K562 (cell line): ENCODE data around the gene TINAGL1. TPM values are rescaled to one million over a fixed set of nuclear protein-coding genes. Genes with fewer than 3 reads are reported as not detected.

Source experiments
- ATAC-seq: fragments of 200-7000 bp; cut with Tn5 transposase; 3 replicates; pipeline ENCODE4 v1.9.1; 2020; ENCODE audit warnings: moderate library complexity
- BruUV-seq: library from RNA; stranded (reverse); fragments of 400-500 nt; replicated peaks from 2 replicates; lab custom pipeline; 2021; lab: Mats Ljungman, UMichigan
- CTCF ChIA-PET: fragments of 300-600 bp; formaldehyde crosslinking; extraction: SDS; loops from one replicate; lab custom pipeline; 2021; ENCODE audit warnings: low intra/inter-chr PET ratio; lab: Yijun Ruan, JAX
- POLR2A ChIA-PET: fragments of 300-600, 350-650 bp; sonication (Branson Sonifier 250); formaldehyde crosslinking; extraction: SDS; loops from one replicate; lab custom pipeline; 2021; ENCODE audit warnings: antibody characterized with exemption, inconsistent platforms; lab: Yijun Ruan, JAX
- DNase-seq, 4 experiments: peaks; one replicate each; pipeline versions ENCODE4 v3.0.0 to v3.0.0-alpha.2; 2011 to 2018; ENCODE audit warnings: low spot score in 3 of 4, mixed read lengths in 3 of 4; ENCODE audit errors: extremely low read depth in 1 of 4
- FAIRE-seq: peaks from 2 replicates; lab custom pipeline; 2011; peaks lifted over from hg19 to GRCh38; lab: Jason Lieb, UNC
- H2AFZ ChIP-seq: 2 replicates; pipeline ENCODE4 v1.6.0; 2011; ENCODE audit warnings: low read depth, low read length, control low read depth, inconsistent platforms
- H3K27ac ChIP-seq: fragments of 200-600 bp; 3 replicates; pipeline ENCODE4 v1.8.0; 2011; ENCODE audit warnings: low read depth, mild to moderate bottlenecking, control low read depth, inconsistent platforms, low read length, moderate library complexity, mixed read lengths; ENCODE audit errors: extremely low read depth
- H3K27me3 ChIP-seq, 2 experiments: fragments of 300-600 bp in 1 of 2; 2 replicates in 1 of 2; 3 replicates in 1 of 2; pipeline versions ENCODE4 v1.6.0 to v1.8.0; 2011; ENCODE audit warnings: inconsistent platforms in 2 of 2, low read length in 2 of 2, mild to moderate bottlenecking in 1 of 2, mixed read lengths in 1 of 2, moderate library complexity in 1 of 2; ENCODE audit not compliant: control insufficient read depth in 2 of 2, insufficient read depth in 2 of 2
- H3K36me3 ChIP-seq: fragments of 300-600 bp; 3 replicates; pipeline ENCODE4 v1.8.0; 2011; ENCODE audit warnings: mild to moderate bottlenecking, low read length, inconsistent platforms; ENCODE audit not compliant: control insufficient read depth, insufficient read depth
- H3K4me1 ChIP-seq, 2 experiments: fragments of 200-600 bp in 1 of 2; replicated peaks in 1 of 2; 2 replicates in 1 of 2; 3 replicates in 1 of 2; pipeline versions ENCODE4 v1.5.1 to v1.8.0; 2011; ENCODE audit warnings: inconsistent platforms in 2 of 2, low read length in 2 of 2, mild to moderate bottlenecking in 1 of 2, mixed read lengths in 1 of 2, moderate library complexity in 1 of 2; ENCODE audit not compliant: control insufficient read depth in 2 of 2, insufficient read depth in 2 of 2
- H3K4me2 ChIP-seq: 2 replicates; pipeline ENCODE4 v1.6.1; 2011; ENCODE audit warnings: low read length, control low read depth, inconsistent platforms, mixed read lengths; ENCODE audit not compliant: insufficient read depth
- H3K4me3 ChIP-seq: fragments of 200-600 bp; sonication (generic), shearing (Covaris generic); 2 replicates; pipeline ENCODE4 v1.5.1; 2016; ENCODE audit warnings: control low read depth, inconsistent platforms
- H3K79me2 ChIP-seq: fragments of 200-600 bp; 3 replicates; pipeline ENCODE4 v1.8.0; 2011; ENCODE audit warnings: low read length, inconsistent platforms; ENCODE audit not compliant: control insufficient read depth, insufficient read depth
- H3K9ac ChIP-seq, 2 experiments: 2 replicates each; pipeline versions ENCODE4 v1.6.0 to v1.6.1; 2011; ENCODE audit warnings: low read depth in 2 of 2, low read length in 2 of 2, control low read depth in 1 of 2, inconsistent platforms in 1 of 2, mild to moderate bottlenecking in 1 of 2, mixed read lengths in 1 of 2; ENCODE audit not compliant: insufficient read depth in 1 of 2
- H3K9me1 ChIP-seq: one replicate; pipeline ENCODE4 v1.6.0; 2011; ENCODE audit warnings: inconsistent platforms, mild to moderate bottlenecking, low read length, moderate library complexity; ENCODE audit not compliant: control insufficient read depth, insufficient read depth
- H3K9me3 ChIP-seq: replicated peaks from 2 replicates; pipeline ENCODE4 v1.5.1; 2011; ENCODE audit warnings: low read depth, low read length, inconsistent platforms; ENCODE audit not compliant: control insufficient read depth, insufficient read depth
- H4K20me1 ChIP-seq: replicated peaks from 2 replicates; pipeline ENCODE4 v1.6.1; 2011; ENCODE audit warnings: low read length, inconsistent platforms, mixed read lengths; ENCODE audit not compliant: control insufficient read depth, insufficient read depth
- CSDE1 ChIP-seq, 2 experiments: fragments of 450-650 bp; IDR thresholded peaks; 2 replicates each; pipeline ENCODE4 v1.6.1; 2016; ENCODE audit warnings: mild to moderate bottlenecking in 1 of 2
- CXXC5 ChIP-seq: fragments of 250-450 bp; sonication (Bioruptor Pico); IDR thresholded peaks from 2 replicates; pipeline ENCODE4 v1.8.0; 2022; ENCODE audit warnings: inconsistent platforms, mild to moderate bottlenecking, moderate library complexity
- DLX4 ChIP-seq: fragments of 250-450 bp; sonication (Bioruptor Pico); IDR thresholded peaks from 2 replicates; pipeline ENCODE4 v1.6.1; 2021; ENCODE audit warnings: mild to moderate bottlenecking
- FIP1L1 ChIP-seq: fragments of 200-400 bp; formaldehyde crosslinking; IDR thresholded peaks from 2 replicates; pipeline ENCODE4 v1.6.1; 2018; ENCODE audit warnings: mild to moderate bottlenecking, low read depth, low read length; ENCODE audit not compliant: poor library complexity, severe bottlenecking
- NRF1 ChIP-seq, 2 experiments: fragments of 450-650 bp; IDR thresholded peaks in 1 of 2; conservative IDR thresholded peaks in 1 of 2; 2 replicates each; pipeline ENCODE4 v1.6.1; 2014; ENCODE audit warnings: mild to moderate bottlenecking in 2 of 2
- PHF8 ChIP-seq: fragments of 200-600 bp; sonication (generic); IDR thresholded peaks from 2 replicates; pipeline ENCODE4 v1.6.1; 2012; ENCODE audit warnings: mixed run types, mild to moderate bottlenecking, inconsistent platforms, low read length, moderate library complexity, borderline replicate concordance
- SAFB ChIP-seq: fragments of 200-400 bp; formaldehyde crosslinking; IDR thresholded peaks from 2 replicates; pipeline ENCODE4 v1.6.1; 2017; ENCODE audit warnings: low read depth, low read length, borderline replicate concordance
- TBP ChIP-seq: optimal IDR thresholded peaks from 2 replicates; pipeline ENCODE3; 2011; ENCODE audit warnings: low read depth, low read length, improper control_type of control experiment
- XRCC5 ChIP-seq: fragments of 200-400 bp; formaldehyde crosslinking; IDR thresholded peaks from 2 replicates; pipeline ENCODE4 v1.6.1; 2017; ENCODE audit warnings: low read depth, mild to moderate bottlenecking, low read length
- ZNF253 ChIP-seq: fragments of 250-450 bp; sonication (Bioruptor Pico); conservative IDR thresholded peaks from 2 replicates; pipeline ENCODE4 v1.6.1; 2021; ENCODE audit warnings: mild to moderate bottlenecking
- ZNF431 ChIP-seq: sonication (generic); formaldehyde crosslinking; IDR thresholded peaks from 2 replicates; pipeline ENCODE4 v1.8.0; 2022; ENCODE audit warnings: mild to moderate bottlenecking, missing genetic modification reagents
- ZNF445 ChIP-seq: fragments of 250-450 bp; sonication (Bioruptor Pico); IDR thresholded peaks from 2 replicates; pipeline ENCODE4 v1.4.0; 2020; ENCODE audit warnings: low read depth, mild to moderate bottlenecking, moderate library complexity
- ZNF551 ChIP-seq: fragments of 250-450 bp; sonication (Bioruptor Pico); IDR thresholded peaks from 2 replicates; pipeline ENCODE4 v1.5.0; 2021; ENCODE audit warnings: mild to moderate bottlenecking, moderate library complexity
- WGBS: fragments of 100-300 bp; shearing (Covaris generic); methylation state at CpG from one replicate; pipeline ENCODE4 v1.1.6; 2016; ENCODE audit warnings: low coverage, mixed read lengths; ENCODE audit not compliant: insufficient coverage; ENCODE audit errors: missing lambda C conversion rate; 5-methylcytosine and 5-hydroxymethylcytosine counted together
- in situ Hi-C: fragments of 300-500 bp; cut with MboI; formaldehyde crosslinking; loops from 4 replicates; pipeline ENCODE4 v1.15.0; 2018; ENCODE audit warnings: inconsistent platforms, mixed read lengths
- intact Hi-C: fragments of 100-400 bp; cut with micrococcal nuclease; formaldehyde crosslinking; loops from 2 replicates; pipeline ENCODE4 v1.14.2; 2022
- polyA plus RNA-seq, 8 experiments: library from polyadenylated mRNA; depleted of rRNA in 4 of 8; stranded (reverse) in 5 of 8; unstranded in 3 of 8; fragments of >200 nt; fragmentation: Nextera tagmentation in 2 of 8; fragmentation: Illumina TruSeq in 1 of 8; extraction: Ambion mirVana in 2 of 8; extraction: Trizol in 1 of 8; gene quantifications; 2 replicates each; pipeline versions ENCODE4 v1.2.1 to v1.2.3, GENCODE V29; 2011 to 2014; ENCODE audit warnings: inconsistent platforms in 1 of 8, missing spikeins in 1 of 8
- total RNA-seq, 7 experiments: library from RNA; depleted of rRNA in 6 of 7; stranded (reverse); fragments of >200 nt in 6 of 7; fragmentation: Illumina TruSeq in 2 of 7; extraction: Trizol in 2 of 7; gene quantifications; 2 replicates each; pipeline versions ENCODE4 v1.2.1 to v1.2.3, GENCODE V29; 2011 to 2021; ENCODE audit warnings: low replicate concordance in 1 of 7
- TF ChIP-seq, protein P1 (sequence below): fragments of 450-650 bp; IDR thresholded peaks from 2 replicates; pipeline ENCODE4 v1.6.1; 2017; ENCODE audit warnings: mild to moderate bottlenecking, moderate library complexity

TINAGL1 gene
- total and polyA plus RNA-seq, 9 of the 15 experiments (the other 6 are each of a cell fraction or from before 2014, with no cell fraction given): 0.04 to 1.2 (median 0.07) TPM; not detected in 4

- CTCF ChIA-PET: no interaction called here
- H3K9me3 ChIP-seq: no peaks in the 10 kb centered on the region
- in situ Hi-C loops: no loop called here
These were observed 44.9 kb upstream of the TINAGL1 start for GRCh38 chr1:31531177-31531999.

DNA sequence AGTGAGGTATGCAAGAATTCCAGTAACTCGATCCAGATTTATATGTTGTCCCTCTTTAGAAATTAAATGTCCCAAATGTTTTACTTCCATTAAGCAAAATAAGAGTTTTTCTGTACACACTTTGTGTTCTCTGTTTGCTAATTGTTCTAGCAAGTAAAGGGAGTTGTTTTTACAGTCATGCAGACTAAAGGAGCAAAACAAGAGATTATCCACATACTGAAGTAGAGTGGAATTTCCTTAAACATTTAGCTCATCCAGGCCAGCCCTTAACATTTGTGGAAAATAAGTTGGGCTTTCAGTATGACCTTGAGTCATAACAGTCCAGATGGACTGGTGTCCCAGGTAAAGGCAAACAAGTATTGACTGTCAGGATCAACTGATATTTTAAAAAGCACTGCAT is 44.1 kb upstream of the TINAGL1 start:
- BruUV-seq: no TSS peak
- no peak for FAIRE-seq
- TF ChIP-seq CXXC5 (CRISPR knock-in tag) (no peak), ZNF445 (no peak), FIP1L1 (no peak), TBP (no peak), PHF8 (no peak), ZNF431 (CRISPR knock-in tag) (no peak), DLX4 (no peak), ZNF551 (CRISPR knock-in tag) (no peak), XRCC5 (no peak), SAFB (no peak), ZNF253 (no peak)
- TF ChIP-seq, protein P1, sequence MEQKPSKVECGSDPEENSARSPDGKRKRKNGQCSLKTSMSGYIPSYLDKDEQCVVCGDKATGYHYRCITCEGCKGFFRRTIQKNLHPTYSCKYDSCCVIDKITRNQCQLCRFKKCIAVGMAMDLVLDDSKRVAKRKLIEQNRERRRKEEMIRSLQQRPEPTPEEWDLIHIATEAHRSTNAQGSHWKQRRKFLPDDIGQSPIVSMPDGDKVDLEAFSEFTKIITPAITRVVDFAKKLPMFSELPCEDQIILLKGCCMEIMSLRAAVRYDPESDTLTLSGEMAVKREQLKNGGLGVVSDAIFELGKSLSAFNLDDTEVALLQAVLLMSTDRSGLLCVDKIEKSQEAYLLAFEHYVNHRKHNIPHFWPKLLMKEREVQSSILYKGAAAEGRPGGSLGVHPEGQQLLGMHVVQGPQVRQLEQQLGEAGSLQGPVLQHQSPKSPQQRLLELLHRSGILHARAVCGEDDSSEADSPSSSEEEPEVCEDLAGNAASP: no peak

More at GRCh38 chr1:31531177-31531999, 44.9 kb upstream of the TINAGL1 start:
- TF ChIP-seq CSDE1 (IDR thresholded peaks at IDR 0.05) (no peak), NRF1 (conservative IDR thresholded peaks at IDR 0.05 in 1 of 2, IDR thresholded peaks at IDR 0.05 in 1 of 2) (peak; percentile 52 to 59)
- TF ChIP-seq, all 486 proteins: peak for 1
- Histone ChIP-seq H3K4me3 (no peak overlapping the region), H2AFZ (no peak overlapping the region), H4K20me1 (no peaks in the 10 kb centered on the region), H3K36me3 (no peaks in the 10 kb centered on the region), H3K4me1 (no peaks in the 10 kb centered on the region), H3K9ac (no peak overlapping the region), H3K79me2 (no peaks in the 10 kb centered on the region), H3K9me1 (no peaks in the 10 kb centered on the region), H3K4me2 (no peak overlapping the region), H3K27me3 (peaks cover 24 to 34% of the 10 kb centered on the region in 2 experiments), H3K27ac (no peak overlapping the region)
- 5% methylated on average over 10 of the region's 10 CpGs for WGBS
- POLR2A ChIA-PET: interaction anchor here (0.6 to 1.5 kb wide), 4 partner anchors 9 to 32 kb away, joined by 3 to 5 read pairs (median 4); no protein-coding TSS in a partner anchor
- FAIRE-seq (peak; percentile 23), DNase-seq (no peak), ATAC-seq (no peak)
- intact Hi-C loops: no loop called here
- no TSS peak for BruUV-seq

More for the DNA sequence above, 44.1 kb upstream of the TINAGL1 start:
- H3K79me2 ChIP-seq: no peaks in the 10 kb centered on the region
- no peaks in the 10 kb centered on the region for H4K20me1 ChIP-seq
- POLR2A ChIA-PET: interaction anchor here (0.6 to 1.5 kb wide), 2 partner anchors 10 to 32 kb away, joined by 3 to 5 read pairs; no protein-coding TSS in a partner anchor
- ATAC-seq (no peak), DNase-seq (no peak)
- 0% methylated on average over 1 of the region's 1 CpG for WGBS
- no peak overlapping the region for H2AFZ ChIP-seq
- H3K9me3 ChIP-seq: no peaks in the 10 kb centered on the region
- no peak overlapping the region for H3K4me2 ChIP-seq
- H3K27me3 ChIP-seq: peaks cover 26 to 36% of the 10 kb centered on the region in 2 experiments
- in situ Hi-C loops (no loop called here), intact Hi-C loops (no loop called here)
- H3K4me1 ChIP-seq: no peaks in the 10 kb centered on the region
- H3K9ac ChIP-seq: no peak overlapping the region
- CTCF ChIA-PET: interaction anchor here (0.6 kb wide), 1 partner anchor 369 kb away, joined by 3 read pairs; no protein-coding TSS in a partner anchor
- no peaks in the 10 kb centered on the region for H3K9me1 ChIP-seq
- no peaks in the 10 kb centered on the region for H3K36me3 ChIP-seq
- no peak overlapping the region for H3K27ac ChIP-seq
- no peak overlapping the region for H3K4me3 ChIP-seq
